ENCODE results near the gene PTPN9. TPM values are rescaled to one million over a fixed set of nuclear protein-coding genes. Genes with fewer than 3 reads are reported as not detected.

The PTPN9 gene
- total and polyA plus RNA-seq, 2 of the 4 experiments (the other 2 are of a cell fraction), result 26.5 to 38.9 TPM

DNA sequence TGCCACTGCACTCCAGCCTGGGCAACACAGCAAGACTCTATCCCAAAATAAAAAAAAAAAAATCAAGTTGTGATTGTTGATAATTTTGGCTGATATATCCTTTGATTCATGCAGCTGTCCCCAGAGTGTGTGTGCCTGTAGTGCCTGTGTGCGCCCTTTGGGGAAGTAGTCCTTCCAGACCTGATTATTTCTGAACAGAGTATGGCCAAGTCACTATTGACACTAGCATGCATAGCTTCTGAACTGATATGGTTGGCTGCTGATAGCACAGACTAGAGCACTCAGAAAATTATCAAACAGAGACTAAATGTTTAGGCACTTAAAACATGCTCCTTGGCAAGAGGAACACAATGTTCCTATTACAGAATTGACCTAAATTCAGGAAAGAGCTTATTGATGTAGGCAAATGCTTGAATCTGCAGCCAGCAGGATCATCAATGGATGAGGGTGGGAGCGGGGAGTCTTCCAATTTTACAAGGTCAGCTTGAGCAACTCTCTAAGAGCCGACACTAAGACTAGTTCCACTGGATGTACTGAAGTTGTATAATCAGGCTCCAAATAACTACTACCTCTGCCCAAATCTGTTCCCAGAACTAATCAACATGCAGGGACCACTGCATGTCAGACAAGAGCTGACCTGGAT is 17.7 kb upstream of the PTPN9 start:
- CTCF ChIA-PET, result no interaction called here
- Histone ChIP-seq H2BK20ac (ENCODE audit: low read depth, low read length) (no peak overlapping the region), H3K9ac (ENCODE audit: low read depth, low read length) (no peak overlapping the region), H3K4ac (ENCODE audit: low read depth, low read length) (no peak overlapping the region), H2BK120ac (ENCODE audit: low read depth, low read length) (no peak overlapping the region), H4K20me1 (ENCODE audit: insufficient read depth, low read length) (no peaks in the 10 kb centered on the region), H3K56ac (ENCODE audit: extremely low read depth, insufficient read depth, low read length) (no peak overlapping the region), H3K79me1 (ENCODE audit: low read depth in 1 of 2, low read length in 2 of 2) (peaks cover 0 to 4% of the 10 kb centered on the region in 2 experiments; a peak in 2 of 4 replicates), H3K4me1 (ENCODE audit: control insufficient read depth, insufficient read depth, low read length) (no peaks in the 10 kb centered on the region), H3K36me3 (ENCODE audit: control insufficient read depth, insufficient read depth, low read length) (peaks cover 44% of the 10 kb centered on the region), H2AK9ac (replicated peaks; ENCODE audit: low read depth, low read length, poor library complexity) (no peak overlapping the region), H2AFZ (replicated peaks; ENCODE audit: low read length, poor library complexity) (no peak overlapping the region), H3K4me2 (ENCODE audit: low read depth, low read length) (no peak overlapping the region), H3K27ac (ENCODE audit: insufficient read depth, low read length) (no peak overlapping the region), H3K9me1 (ENCODE audit: insufficient read depth, low read length) (peaks cover 7% of the 10 kb centered on the region; the same call in 1 of the 2 replicates), H3K4me3 (ENCODE audit: insufficient read depth, low read depth, low read length) (no peak overlapping the region), H4K8ac (ENCODE audit: low read depth in 2 of 2, low read length in 2 of 2) (no peak overlapping the region), H2AK5ac (ENCODE audit: low read depth, low read length) (no peak overlapping the region), H3K23ac (ENCODE audit: low read depth, low read length) (no peak overlapping the region), H3K27me3 (ENCODE audit: control insufficient read depth, insufficient read depth, low read length) (no peaks in the 10 kb centered on the region), H3K14ac (replicated peaks; ENCODE audit: low read depth, low read length) (no peak overlapping the region), H2BK5ac (ENCODE audit: low read depth, low read length, poor library complexity, severe bottlenecking) (no peak overlapping the region), H2BK15ac (ENCODE audit: low read depth, low read length) (no peak overlapping the region), H3K18ac (ENCODE audit: low read depth, low read length) (no peak overlapping the region), H4K91ac (ENCODE audit: insufficient read depth, low read depth, low read length) (no peak overlapping the region), H4K5ac (ENCODE audit: low read depth, low read length) (no peak overlapping the region), H3K9me3 (ENCODE audit: control insufficient read depth, insufficient read depth, low read length) (no peaks in the 10 kb centered on the region)
- dilution Hi-C loops (cut with HindIII; ENCODE audit: low sequenced_read_pairs, unreplicated experiment) (no loop called here), intact Hi-C loops (cut with micrococcal nuclease) (no loop called here), in situ Hi-C loops (cut with MboI; ENCODE audit: low sequenced_read_pairs) (no loop called here)
- no TSS peak for BruUV-seq (replicated peaks)
- WGBS, 2 experiments (ENCODE audit: extremely low coverage in 2 of 2, insufficient read length in 1 of 2), result 100% methylated on average over 1 of the region's 3 CpGs; no CpG with 5 or more reads in 1 of the 2 experiments
- POLR2A ChIA-PET (ENCODE audit: unreplicated experiment), result interaction anchor here (0.6 kb wide), 1 partner anchor 13 kb away, joined by 3 read pairs; no protein-coding TSS in a partner anchor
- no peak for DNase-seq
- no peak for ATAC-seq (ENCODE audit: low read depth)
- TF ChIP-seq BHLHE40 (IDR thresholded peaks at IDR 0.05; ENCODE audit: low read depth, low read length) (no peak), RCOR1 (IDR thresholded peaks at IDR 0.05; ENCODE audit: insufficient replicate concordance, low read length) (no peak), USF2 (IDR thresholded peaks at IDR 0.05; ENCODE audit: low read depth, low read length) (no peak)
